NB4 (cell line): ENCODE results near the gene TP53TG5.

Experiments used
- CTCF ChIP-seq: IDR thresholded peaks from one replicate; pipeline ENCODE4 v1.5.1; 2012; ENCODE audit warnings: low read depth, low read length
- MAX ChIP-seq: IDR thresholded peaks from 2 replicates; pipeline ENCODE4 v1.6.1; 2011; ENCODE audit warnings: low read depth, low read length
- MYC ChIP-seq: IDR thresholded peaks from 2 replicates; pipeline ENCODE4 v1.6.1; 2011; ENCODE audit warnings: low read depth, low read length
- POLR2A ChIP-seq: IDR thresholded peaks from 2 replicates; pipeline ENCODE4 v1.6.1; 2011; ENCODE audit warnings: mild to moderate bottlenecking; ENCODE audit not compliant: insufficient read length; ENCODE audit errors: extremely low read depth

- TF ChIP-seq CTCF (no peak), MAX (no peak), POLR2A (no peak), MYC (no peak)
Observed at GRCh38 chr20:45339799-45340198, 38.3 kb downstream of the TP53TG5 start.
